ENCODE measurements around the gene AURKA.

- TF ChIP-seq CTCF (conservative IDR thresholded peaks at IDR 0.05; ENCODE audit: low read length) (no peak), EZH2phosphoT487 (IDR thresholded peaks at IDR 0.05; ENCODE audit: borderline replicate concordance) (no peak)
Observed at GRCh38 chr20:56409521-56409920, 17.5 kb upstream of the AURKA start.

All from Loucy (cell line).